Uterus (tissue), 2 donors: Measurements from ENCODE around the gene SFR1.

ENCODE experiments used
- CTCF ChIP-seq, 4 experiments: fragments of 200-600 bp in 2 of 4; fragments of 450-650 bp in 2 of 4; sonication (generic) in 2 of 4; IDR thresholded peaks; one replicate each; pipeline ENCODE4 v1.5.1; 2016 to 2019; ENCODE audit warnings: antibody characterized with exemption in 4 of 4, mild to moderate bottlenecking in 2 of 4, moderate library complexity in 1 of 4
- POLR2A ChIP-seq, 2 donors: fragments of 450-650 bp; IDR thresholded peaks; one replicate each; pipeline ENCODE4 v1.6.1; 2016; ENCODE audit warnings: antibody characterized with exemption in 2 of 2, mild to moderate bottlenecking in 1 of 2, moderate library complexity in 1 of 2

GRCh38 chr10:104130041-104130440 lies 8.1 kb downstream of the SFR1 start:
- no peak for TF ChIP-seq CTCF (IDR thresholded peaks at IDR 0.05)
- no peak for TF ChIP-seq POLR2A (IDR thresholded peaks at IDR 0.05)
